Uterus (tissue), 2 donors: ENCODE measurements around the gene COL4A2.

Experiments
- CTCF ChIP-seq, 4 experiments: fragments of 200-600 bp in 2 of 4; fragments of 450-650 bp in 2 of 4; sonication (generic) in 2 of 4; IDR thresholded peaks; one replicate each; pipeline ENCODE4 v1.5.1; 2016 to 2019; ENCODE audit warnings: antibody characterized with exemption in 4 of 4, mild to moderate bottlenecking in 2 of 4, moderate library complexity in 1 of 4
- POLR2A ChIP-seq, 2 donors: fragments of 450-650 bp; IDR thresholded peaks; one replicate each; pipeline ENCODE4 v1.6.1; 2016; ENCODE audit warnings: antibody characterized with exemption in 2 of 2, mild to moderate bottlenecking in 1 of 2, moderate library complexity in 1 of 2

DNA sequence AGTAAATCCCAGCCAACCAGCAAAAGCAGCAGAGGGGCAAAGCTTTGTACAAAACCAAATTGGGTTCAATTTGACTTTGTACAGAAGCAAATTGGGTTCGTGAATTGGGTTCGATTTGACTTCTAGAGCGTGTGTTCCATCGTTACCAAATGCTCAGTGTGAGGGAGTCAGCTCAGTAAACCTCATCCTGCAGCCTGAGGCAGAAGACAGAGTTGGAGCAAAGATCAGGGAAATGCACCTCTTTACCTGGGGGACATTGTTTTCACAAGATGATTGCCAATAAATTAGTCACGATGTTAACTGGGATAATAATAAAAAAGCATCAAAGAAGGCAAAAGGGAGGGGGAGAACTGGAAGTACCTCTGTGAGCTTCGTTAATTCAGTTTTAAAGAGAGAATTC, 252.9 kb downstream of the COL4A2 start:
- TF ChIP-seq CTCF (IDR thresholded peaks at IDR 0.05) (no peak), POLR2A (IDR thresholded peaks at IDR 0.05) (no peak)
